Measurements from ENCODE around the gene MCM9. TPM values are rescaled to one million over a fixed set of nuclear protein-coding genes. Genes with fewer than 3 reads are reported as not detected.

MCM9 gene
- total and polyA plus RNA-seq, 2 of the 13 experiments (the other 11 are each of a cell fraction or from before 2014, with no cell fraction given) = 3.8 to 17.2 TPM

- in situ Hi-C loops (cut with HindIII; ENCODE audit: extremely low pct_ligation_motif_present, low pct_unique_long_range_greater_than_20kb) = no loop called here
- Histone ChIP-seq H3K9me3 (ENCODE audit: low read length) (no peaks in the 10 kb centered on the region), H2AFZ (ENCODE audit: low read length) (no peak overlapping the region), H3K79me2 (ENCODE audit: insufficient read depth, low read length) (no peaks in the 10 kb centered on the region), H4K20me1 (ENCODE audit: insufficient read depth, low read length) (no peaks in the 10 kb centered on the region), H3K4me3 (replicated peaks in 1 of 3; ENCODE audit: insufficient read depth in 1 of 3, low read depth in 2 of 3, low read length in 3 of 3) (no peak overlapping the region), H3K27me3 (ENCODE audit: control insufficient read depth in 1 of 2, insufficient read depth in 2 of 2, low read length in 2 of 2) (no peaks in the 10 kb centered on the region), H3K36me3 (replicated peaks in 1 of 2; ENCODE audit: control insufficient read depth in 1 of 2, insufficient read depth in 2 of 2, low read length in 2 of 2) (no peaks in the 10 kb centered on the region), H3K4me1 (ENCODE audit: insufficient read depth, low read length) (no peaks in the 10 kb centered on the region), H3K4me2 (ENCODE audit: low read depth, low read length) (no peak overlapping the region), H3K9ac (ENCODE audit: insufficient read depth, low read depth, low read length) (no peak overlapping the region), H3K27ac (ENCODE audit: extremely low read length, insufficient read depth, low read length) (no peak overlapping the region)
- DNase-seq (ENCODE audit: low spot score) (no peak), FAIRE-seq (no peak), ATAC-seq (no peak)
- POLR2A ChIA-PET = no interaction called here
- intact Hi-C loops (cut with micrococcal nuclease; ENCODE audit: unreplicated experiment) = no loop called here
- 95% methylated on average over 2 of the region's 2 CpGs for WGBS (ENCODE audit: low lambda C conversion rate)
- TF ChIP-seq JDP2 (CRISPR knock-in tag; IDR thresholded peaks at IDR 0.05; ENCODE audit: borderline replicate concordance) = no peak
- no peak for TF ChIP-seq ZNF441 (CRISPR knock-in tag; IDR thresholded peaks at IDR 0.05; ENCODE audit: borderline replicate concordance)
- TF ChIP-seq MNT (IDR thresholded peaks at IDR 0.05) = no peak
- no peak for TF ChIP-seq MAX (IDR thresholded peaks at IDR 0.05)
- no peak for TF ChIP-seq RAD51 (IDR thresholded peaks at IDR 0.05; ENCODE audit: borderline replicate concordance)
- no peak for TF ChIP-seq SMAD9 (CRISPR knock-in tag; IDR thresholded peaks at IDR 0.05)
- TF ChIP-seq ZNF629 (CRISPR knock-in tag; conservative IDR thresholded peaks at IDR 0.05) = no peak
- no peak for TF ChIP-seq ZBTB44 (CRISPR knock-in tag; IDR thresholded peaks at IDR 0.05)
- no peak for TF ChIP-seq LRRFIP1 (CRISPR knock-in tag; conservative IDR thresholded peaks at IDR 0.05)
- TF ChIP-seq ZNF275 (CRISPR knock-in tag; IDR thresholded peaks at IDR 0.05; ENCODE audit: borderline replicate concordance) = no peak
- no peak for TF ChIP-seq TRIM24 (CRISPR knock-in tag; IDR thresholded peaks at IDR 0.05)
- no peak for TF ChIP-seq ZBTB7B (CRISPR knock-in tag; IDR thresholded peaks at IDR 0.05)
- CTCF ChIA-PET (ENCODE audit: low intra/inter-chr PET ratio, low total read pairs) = no interaction called here
- BruUV-seq (replicated peaks) = no TSS peak
Measured at GRCh38 chr6:118984342-118984741, 49.4 kb upstream of the MCM9 start.
